ENCODE measurements around the gene EFNA5. TPM values are rescaled to one million over a fixed set of nuclear protein-coding genes. Genes with fewer than 3 reads are reported as not detected.

EFNA5 gene
- total RNA-seq, 1 donor from 2014 or later: 11.8 TPM

DNA sequence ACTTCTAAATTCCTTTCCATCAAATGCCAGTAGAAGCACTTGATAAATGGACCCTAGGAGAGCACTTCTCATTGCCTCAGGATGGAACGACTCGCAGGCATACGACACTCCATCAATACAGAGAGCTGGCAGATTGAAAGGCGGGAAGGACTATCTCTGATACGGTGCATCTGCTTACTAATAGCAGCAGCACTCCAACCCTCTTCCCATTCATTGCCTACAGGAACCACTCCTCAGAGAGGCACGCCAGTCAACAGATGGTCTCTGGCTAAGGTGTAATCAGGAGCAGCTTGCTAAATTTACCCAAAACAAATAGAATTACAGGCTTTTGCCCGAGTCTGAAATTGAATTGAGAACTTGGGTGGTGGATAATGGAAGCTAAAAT is 168.1 kb downstream of the EFNA5 start:
- H3K4me1 ChIP-seq: peaks cover 5% of the 10 kb centered on the region
- TF ChIP-seq, protein P1, sequence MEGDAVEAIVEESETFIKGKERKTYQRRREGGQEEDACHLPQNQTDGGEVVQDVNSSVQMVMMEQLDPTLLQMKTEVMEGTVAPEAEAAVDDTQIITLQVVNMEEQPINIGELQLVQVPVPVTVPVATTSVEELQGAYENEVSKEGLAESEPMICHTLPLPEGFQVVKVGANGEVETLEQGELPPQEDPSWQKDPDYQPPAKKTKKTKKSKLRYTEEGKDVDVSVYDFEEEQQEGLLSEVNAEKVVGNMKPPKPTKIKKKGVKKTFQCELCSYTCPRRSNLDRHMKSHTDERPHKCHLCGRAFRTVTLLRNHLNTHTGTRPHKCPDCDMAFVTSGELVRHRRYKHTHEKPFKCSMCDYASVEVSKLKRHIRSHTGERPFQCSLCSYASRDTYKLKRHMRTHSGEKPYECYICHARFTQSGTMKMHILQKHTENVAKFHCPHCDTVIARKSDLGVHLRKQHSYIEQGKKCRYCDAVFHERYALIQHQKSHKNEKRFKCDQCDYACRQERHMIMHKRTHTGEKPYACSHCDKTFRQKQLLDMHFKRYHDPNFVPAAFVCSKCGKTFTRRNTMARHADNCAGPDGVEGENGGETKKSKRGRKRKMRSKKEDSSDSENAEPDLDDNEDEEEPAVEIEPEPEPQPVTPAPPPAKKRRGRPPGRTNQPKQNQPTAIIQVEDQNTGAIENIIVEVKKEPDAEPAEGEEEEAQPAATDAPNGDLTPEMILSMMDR (IDR thresholded peaks at IDR 0.05): no peak
- no peak for TF ChIP-seq POLR2A (IDR thresholded peaks at IDR 0.05)
- no peak for TF ChIP-seq POLR2AphosphoS5 (IDR thresholded peaks at IDR 0.05; ENCODE audit: insufficient read depth in 1 of 2, low read depth in 1 of 2)
- intact Hi-C loops (cut with DNase I): no loop called here

DNA sequence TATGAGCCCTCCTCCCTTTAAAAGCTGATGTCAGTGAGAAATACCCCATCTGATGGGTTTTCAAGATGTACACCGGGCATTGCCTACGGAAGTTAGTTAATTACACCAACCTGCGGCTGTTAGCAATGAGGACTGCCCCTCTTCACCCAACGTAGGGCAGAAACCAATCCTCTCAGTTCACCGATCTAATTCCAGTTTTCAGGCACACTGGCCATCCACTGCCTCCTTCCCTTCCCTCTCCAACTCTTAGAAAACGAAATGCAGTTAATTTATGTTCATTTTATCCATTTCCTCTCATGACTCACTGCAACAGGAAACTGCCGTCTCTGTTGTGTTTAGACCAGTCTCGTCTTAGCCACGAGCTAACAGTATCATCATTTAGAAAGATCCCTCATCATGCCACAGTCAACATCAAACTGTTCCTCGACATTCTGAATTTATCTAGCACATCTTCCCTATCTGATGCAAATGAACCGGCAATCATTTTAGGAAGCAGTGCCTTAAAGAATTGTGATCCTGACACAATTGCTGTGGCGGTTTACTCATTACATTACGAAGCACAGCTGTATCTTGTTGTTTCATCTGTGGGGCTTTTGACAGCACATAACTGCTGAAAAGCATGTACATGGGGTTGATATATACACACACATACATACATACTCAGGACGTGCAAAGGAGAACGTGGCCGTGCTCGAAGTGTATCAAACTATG is 168.6 kb downstream of the EFNA5 start:
- H3K4me3 ChIP-seq: no peak overlapping the region
- H3K9me3 ChIP-seq: no peaks in the 10 kb centered on the region
- no peaks in the 10 kb centered on the region for H3K27me3 ChIP-seq
- intact Hi-C loops (cut with DNase I): no loop called here
- TF ChIP-seq POLR2AphosphoS5 (IDR thresholded peaks at IDR 0.05; ENCODE audit: insufficient read depth in 1 of 2, low read depth in 1 of 2) (no peak), POLR2A (IDR thresholded peaks at IDR 0.05) (no peak)
- TF ChIP-seq, protein P1 (IDR thresholded peaks at IDR 0.05): no peak
- no peak for DNase-seq (ENCODE audit: extremely low spot score in 2 of 2)
- peaks cover 5% of the 10 kb centered on the region for H3K4me1 ChIP-seq
- no peak overlapping the region for H3K27ac ChIP-seq
- no peaks in the 10 kb centered on the region for H3K36me3 ChIP-seq

More for the DNA sequence above, 168.1 kb downstream of the EFNA5 start:
- DNase-seq (ENCODE audit: extremely low spot score in 2 of 2): no peak
- H3K9me3 ChIP-seq: no peaks in the 10 kb centered on the region
- no peaks in the 10 kb centered on the region for H3K27me3 ChIP-seq
- no peaks in the 10 kb centered on the region for H3K36me3 ChIP-seq
- H3K4me3 ChIP-seq: no peak overlapping the region
- no peak overlapping the region for H3K27ac ChIP-seq

DNA sequence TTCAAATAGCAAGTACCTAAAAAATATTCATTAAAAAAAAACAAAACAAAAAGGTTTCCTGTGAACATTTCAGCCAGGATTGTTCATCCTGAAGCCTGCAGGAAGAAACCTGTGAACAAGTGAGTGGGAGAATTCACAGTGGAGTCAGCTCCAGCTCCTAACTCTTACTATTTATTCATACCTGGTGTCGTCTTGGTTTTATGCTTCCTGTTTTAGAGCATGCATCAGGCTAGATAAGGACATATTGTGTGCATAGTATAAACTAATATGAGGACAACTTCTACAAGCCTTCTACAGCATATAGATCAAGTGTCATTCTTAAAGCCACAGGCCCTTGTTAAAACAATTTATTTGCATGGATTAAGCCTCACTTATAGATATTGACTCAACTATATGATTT is 169.9 kb downstream of the EFNA5 start:
- Histone ChIP-seq H3K27ac (no peak overlapping the region), H3K27me3 (no peaks in the 10 kb centered on the region), H3K4me1 (peaks cover 5% of the 10 kb centered on the region), H3K9me3 (no peaks in the 10 kb centered on the region), H3K36me3 (no peaks in the 10 kb centered on the region), H3K4me3 (no peak overlapping the region)
- TF ChIP-seq POLR2A (IDR thresholded peaks at IDR 0.05) (no peak), POLR2AphosphoS5 (IDR thresholded peaks at IDR 0.05; ENCODE audit: insufficient read depth in 1 of 2, low read depth in 1 of 2) (no peak)
- TF ChIP-seq, protein P1 (IDR thresholded peaks at IDR 0.05): no peak
- DNase-seq (ENCODE audit: extremely low spot score in 2 of 2): no peak
- intact Hi-C loops (cut with DNase I): no loop called here

DNA sequence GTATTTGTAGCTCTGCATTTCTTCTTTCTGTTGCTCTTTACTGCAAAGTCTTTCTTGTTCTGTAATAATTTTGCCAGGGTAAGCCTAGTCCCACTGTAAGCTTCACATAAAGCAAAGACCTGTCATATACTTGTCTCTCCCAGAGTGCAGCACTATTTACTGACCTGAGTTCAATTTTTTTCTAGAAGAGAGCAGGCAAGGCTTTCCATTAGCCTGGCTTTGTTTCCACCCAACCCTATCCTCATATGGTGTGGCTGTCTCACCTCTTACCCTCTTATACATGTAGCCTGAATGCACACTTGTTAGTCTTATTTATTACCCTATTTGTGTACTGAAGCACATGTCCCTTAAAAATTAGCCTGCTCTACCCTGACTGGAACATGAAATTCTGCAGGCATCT is 170.4 kb downstream of the EFNA5 start:
- Histone ChIP-seq H3K27ac (no peak overlapping the region), H3K4me1 (peaks cover 5% of the 10 kb centered on the region), H3K9me3 (no peaks in the 10 kb centered on the region), H3K36me3 (no peaks in the 10 kb centered on the region), H3K27me3 (no peaks in the 10 kb centered on the region), H3K4me3 (no peak overlapping the region)
- DNase-seq (ENCODE audit: extremely low spot score in 2 of 2): no peak
- intact Hi-C loops (cut with DNase I): no loop called here
- no peak for TF ChIP-seq POLR2AphosphoS5 (IDR thresholded peaks at IDR 0.05; ENCODE audit: insufficient read depth in 1 of 2, low read depth in 1 of 2)

DNA sequence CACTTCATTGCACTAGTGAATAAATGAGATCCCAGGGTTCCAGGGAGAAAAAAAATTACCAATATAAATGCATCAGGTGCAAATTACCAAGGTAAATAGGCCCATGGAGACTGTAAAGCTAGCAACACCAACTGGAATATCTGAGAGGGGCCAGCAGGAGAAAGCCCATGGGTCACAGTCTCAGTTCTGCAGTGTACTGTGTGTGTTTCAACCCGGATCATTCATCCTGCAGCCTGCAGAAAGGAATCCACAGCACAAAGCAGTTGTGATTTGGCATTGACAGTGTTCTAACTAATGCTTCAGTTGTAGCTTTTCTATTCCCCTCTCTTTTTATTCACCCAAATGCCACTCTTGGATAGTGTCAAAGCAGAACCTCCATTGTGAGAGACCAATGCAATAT is 171.0 kb downstream of the EFNA5 start:
- H3K27me3 ChIP-seq: no peaks in the 10 kb centered on the region
- intact Hi-C loops (cut with DNase I): no loop called here
- peaks cover 5% of the 10 kb centered on the region for H3K4me1 ChIP-seq
- no peak overlapping the region for H3K4me3 ChIP-seq
- no peaks in the 10 kb centered on the region for H3K9me3 ChIP-seq
- no peak overlapping the region for H3K27ac ChIP-seq
- TF ChIP-seq, protein P1 (IDR thresholded peaks at IDR 0.05): no peak
- TF ChIP-seq POLR2A (IDR thresholded peaks at IDR 0.05) (no peak), POLR2AphosphoS5 (IDR thresholded peaks at IDR 0.05; ENCODE audit: insufficient read depth in 1 of 2, low read depth in 1 of 2) (no peak)
- H3K36me3 ChIP-seq: no peaks in the 10 kb centered on the region
- DNase-seq (ENCODE audit: extremely low spot score in 2 of 2): no peak

All from vagina (tissue), 2 donors.